NOMO-1 (cell line): ENCODE results near the gene ARL5C.

Source experiments
- DNase-seq, 2 experiments: peaks; one replicate each; lab custom pipeline; 2025; ENCODE audit not compliant: unreplicated experiment in 2 of 2; lab: John Stamatoyannopoulos, UW

The ARL5C gene

GRCh38 chr17:39165841-39166349 is at the start of gene ARL5C:
Gene ARL5C (minus strand): TSS chr17:39166161. CDS start chr17:39165760, 401 bp downstream.
- peak in 1 of 2 experiments; percentile 19 for DNase-seq

GRCh38 chr17:39213852-39214251 is 47.9 kb upstream of the ARL5C start:
- no peak for DNase-seq

GRCh38 chr17:39212841-39213480 is 47.0 kb upstream of the ARL5C start:
- no peak for DNase-seq

GRCh38 chr17:39212195-39212810 is 46.3 kb upstream of the ARL5C start:
- no peak for DNase-seq

- no peak for DNase-seq
Measured at GRCh38 chr17:39210093-39210434, 44.1 kb upstream of the ARL5C start.

GRCh38 chr17:39209317-39210092 is 43.5 kb upstream of the ARL5C start:
- peak; percentile 28 to 31 for DNase-seq

- peak in 1 of 2 experiments; percentile 31 for DNase-seq
Measured at GRCh38 chr17:39208893-39209292, 42.9 kb upstream of the ARL5C start.

- DNase-seq, result no peak
Measured at GRCh38 chr17:39208136-39208535, 42.2 kb upstream of the ARL5C start.

GRCh38 chr17:39205112-39205526 is 39.2 kb upstream of the ARL5C start:
- DNase-seq, result no peak

- DNase-seq, result no peak
Measured at GRCh38 chr17:39204245-39204644, 38.3 kb upstream of the ARL5C start.

- peak; percentile 15 to 45 for DNase-seq
Measured at GRCh38 chr17:39200957-39201510, 35.1 kb upstream of the ARL5C start.

GRCh38 chr17:39200070-39200879 is 34.3 kb upstream of the ARL5C start, which contains the start of gene RPL19:
Gene RPL19 (plus strand): TSS chr17:39200283. CDS start chr17:39200345, 62 bp downstream.
- DNase-seq, result peak; percentile 85 to 93

- peak; percentile 94 to 96 for DNase-seq
Measured at GRCh38 chr17:39199820-39200069, 33.8 kb upstream of the ARL5C start.

GRCh38 chr17:39198186-39198566 is 32.2 kb upstream of the ARL5C start:
- no peak for DNase-seq

GRCh38 chr17:39197380-39198185 is 31.6 kb upstream of the ARL5C start, which contains the start of gene CACNB1:
Gene CACNB1 (minus strand): TSS chr17:39197669. CDS start chr17:39197495, 174 bp downstream.
- peak; percentile 57 to 71 for DNase-seq

- DNase-seq, result peak; percentile 14 to 52
Measured at GRCh38 chr17:39196808-39197291, 30.9 kb upstream of the ARL5C start.

GRCh38 chr17:39196241-39196807 is 30.4 kb upstream of the ARL5C start:
- DNase-seq, result no peak

- no peak for DNase-seq
Measured at GRCh38 chr17:39195568-39196160, 29.7 kb upstream of the ARL5C start.

GRCh38 chr17:39194985-39195524 is 29.1 kb upstream of the ARL5C start:
- no peak for DNase-seq
